Measurements from ENCODE around the gene NPIPB2. TPM values are rescaled to one million over a fixed set of nuclear protein-coding genes. Genes with fewer than 3 reads are reported as not detected.
A peak's percentile ranks its signal among the peaks of the same experiment; 100 is the strongest.
"Not testable (repeated sequence)": the region's sequence is repeated elsewhere in the genome, so short reads cannot be mapped to it uniquely, and the experiment has no call there.

NPIPB2 gene
- total and polyA plus RNA-seq, 4 experiments from 2014 or later = 1.8 to 16.0 (median 9.0) TPM; not detected in 1

GRCh38 chr16:11946433-11946832 lies 4.6 kb upstream of the NPIPB2 start:
- no peak overlapping the region for H3K27ac Mint-ChIP-seq
- no peaks in the 10 kb centered on the region for H3K4me1 Mint-ChIP-seq
- H3K27me3 ChIP-seq (ENCODE audit: insufficient read depth, low read length) = no peaks in the 10 kb centered on the region
- H3K4me3 Mint-ChIP-seq = no peak overlapping the region
- no peaks in the 10 kb centered on the region for H3K4me1 ChIP-seq (ENCODE audit: insufficient read depth, low read length)
- no peaks in the 10 kb centered on the region for H3K27me3 Mint-ChIP-seq
- no peak for DNase-seq
- ChIA-PET CTCF (ENCODE audit: partially characterized antibody) (interaction anchor here (2.6 kb wide), 1 partner anchor 122 kb away, joined by 7 read pairs; no protein-coding TSS in a partner anchor), POLR2A (ENCODE audit: partially characterized antibody) (no interaction called here)
- H3K27ac ChIP-seq (ENCODE audit: low read depth, low read length) = no peak overlapping the region
- no peaks in the 10 kb centered on the region for H3K36me3 Mint-ChIP-seq
- H3K36me3 ChIP-seq (ENCODE audit: insufficient read depth, low read length) = no peaks in the 10 kb centered on the region
- intact Hi-C loops (cut with micrococcal nuclease) = no loop called here
- H3K9me3 ChIP-seq (ENCODE audit: control insufficient read depth in 1 of 2, low read length in 2 of 2) = no peaks in the 10 kb centered on the region
- H3K9me3 Mint-ChIP-seq = no peaks in the 10 kb centered on the region
- no peak overlapping the region for H3K4me3 ChIP-seq (ENCODE audit: low read length in 2 of 2)

GRCh38 chr16:11927350-11927749 lies 14.5 kb downstream of the NPIPB2 start:
- H3K4me1 Mint-ChIP-seq; H3K4me1 ChIP-seq (ENCODE audit: insufficient read depth, low read length); H3K9me3 Mint-ChIP-seq; H3K4me3 Mint-ChIP-seq; H3K27ac ChIP-seq (ENCODE audit: low read depth, low read length); CTCF ChIA-PET (ENCODE audit: partially characterized antibody); H3K4me3 ChIP-seq (ENCODE audit: low read length in 2 of 2); H3K9me3 ChIP-seq (ENCODE audit: control insufficient read depth in 1 of 2, low read length in 2 of 2); H3K36me3 ChIP-seq (ENCODE audit: insufficient read depth, low read length); POLR2A ChIA-PET (ENCODE audit: partially characterized antibody); intact Hi-C loops (cut with micrococcal nuclease); H3K36me3 Mint-ChIP-seq; H3K27ac Mint-ChIP-seq; H3K27me3 ChIP-seq (ENCODE audit: insufficient read depth, low read length); H3K27me3 Mint-ChIP-seq; DNase-seq: not testable (repeated sequence)

DNA sequence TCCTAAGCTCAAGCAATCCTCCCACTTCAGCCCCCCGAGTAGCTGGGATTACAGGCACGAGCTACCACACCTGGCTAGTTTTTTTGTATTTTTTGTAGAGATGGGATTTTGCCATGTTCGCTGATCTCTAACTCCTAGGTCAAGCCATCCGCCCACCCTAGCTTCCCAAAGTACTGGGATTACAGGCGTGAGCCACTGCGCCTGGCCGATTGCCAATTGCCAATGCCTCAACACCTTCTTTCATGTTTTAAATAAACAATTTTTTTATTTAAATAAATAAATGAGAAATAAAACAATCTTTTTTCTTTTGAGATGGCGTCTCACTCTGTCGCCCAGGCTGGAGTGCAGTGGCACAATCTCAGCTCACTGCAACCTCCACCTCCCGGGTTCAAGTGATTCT lies 17.8 kb downstream of the NPIPB2 start:
- H3K27ac Mint-ChIP-seq; H3K36me3 ChIP-seq (ENCODE audit: insufficient read depth, low read length); DNase-seq; H3K27ac ChIP-seq (ENCODE audit: low read depth, low read length); H3K4me3 Mint-ChIP-seq; H3K9me3 ChIP-seq (ENCODE audit: control insufficient read depth in 1 of 2, low read length in 2 of 2); POLR2A ChIA-PET (ENCODE audit: partially characterized antibody); H3K27me3 Mint-ChIP-seq; H3K9me3 Mint-ChIP-seq; H3K36me3 Mint-ChIP-seq; H3K4me1 Mint-ChIP-seq; H3K27me3 ChIP-seq (ENCODE audit: insufficient read depth, low read length); H3K4me1 ChIP-seq (ENCODE audit: insufficient read depth, low read length); intact Hi-C loops (cut with micrococcal nuclease); CTCF ChIA-PET (ENCODE audit: partially characterized antibody); H3K4me3 ChIP-seq (ENCODE audit: low read length in 2 of 2): not testable (repeated sequence)

- H3K4me3 Mint-ChIP-seq = peak overlapping the region; percentile 82 to 98 (median 89)
- H3K27ac Mint-ChIP-seq = peak overlapping the region; percentile 69 to 99 (median 95)
- ChIA-PET POLR2A (ENCODE audit: partially characterized antibody) (interaction anchor here (0.6 to 3.9 kb wide), 9 partner anchors 10 to 974 kb away, joined by 3 to 20 read pairs (median 5); partner anchors contain the start of genes DEXI, SNX29, SOCS1 and ZC3H7A), CTCF (ENCODE audit: partially characterized antibody) (interaction anchor here (1.5 kb wide), 1 partner anchor 151 kb away, joined by 9 read pairs; no protein-coding TSS in a partner anchor)
- intact Hi-C loops (cut with micrococcal nuclease) = loop anchor here (1.0 to 10.0 kb wide), 3 partner anchors 65 to 886 kb away; partner anchors contain the start of genes CPPED1, RSL1D1 and SOCS1
- H3K4me1 ChIP-seq (ENCODE audit: insufficient read depth, low read length) = peaks cover 29% of the 10 kb centered on the region
- H3K27me3 Mint-ChIP-seq = peaks cover 0 to 2% of the 10 kb centered on the region in 2 donors
- peak overlapping the region; percentile 72 for H3K27ac ChIP-seq (ENCODE audit: low read depth, low read length)
- peaks cover 8 to 32% of the 10 kb centered on the region in 2 donors for H3K36me3 Mint-ChIP-seq
- no peaks in the 10 kb centered on the region for H3K36me3 ChIP-seq (ENCODE audit: insufficient read depth, low read length)
- H3K4me1 Mint-ChIP-seq = peaks cover 22 to 41% (median 27%) of the 10 kb centered on the region in 4 donors
- peaks cover 0 to 3% (median 0%) of the 10 kb centered on the region in 8 donors for H3K9me3 Mint-ChIP-seq
- no peaks in the 10 kb centered on the region for H3K27me3 ChIP-seq (ENCODE audit: insufficient read depth, low read length)
- peak in 1 of 5 donors; percentile 43 for DNase-seq
- H3K4me3 ChIP-seq (ENCODE audit: low read length in 2 of 2) = peak overlapping the region; percentile 11 to 65
- H3K9me3 ChIP-seq (ENCODE audit: control insufficient read depth in 1 of 2, low read length in 2 of 2) = no peaks in the 10 kb centered on the region
These were observed 25.1 kb downstream of the NPIPB2 start for GRCh38 chr16:11916524-11917285.

GRCh38 chr16:11915644-11916523 lies 26.0 kb downstream of the NPIPB2 start, which contains the start of gene GSPT1:
Gene GSPT1 (minus strand): TSS chr16:11915956. CDS start chr16:11915720, 236 bp downstream.
- H3K27me3 ChIP-seq (ENCODE audit: insufficient read depth, low read length) = no peaks in the 10 kb centered on the region
- H3K36me3 ChIP-seq (ENCODE audit: insufficient read depth, low read length) = no peaks in the 10 kb centered on the region
- H3K4me3 ChIP-seq (ENCODE audit: low read length in 2 of 2) = peak within 1 kb of the TSS; percentile 67 to 72
- intact Hi-C loops (cut with micrococcal nuclease) = loop anchor here (1.0 to 10.0 kb wide), 8 partner anchors 15 to 886 kb away; partner anchors contain the start of genes CPPED1, RSL1D1, SNX29 and SOCS1
- Mint-ChIP-seq H3K27me3 (peaks cover 0 to 2% of the 10 kb centered on the region in 2 donors), H3K9me3 (peaks cover 0 to 3% (median 0%) of the 10 kb centered on the region in 8 donors), H3K27ac (peak within 1 kb of the TSS; percentile 96 to 100 (median 97)), H3K36me3 (peaks cover 8 to 32% of the 10 kb centered on the region in 2 donors), H3K4me3 (peak within 1 kb of the TSS; percentile 94 to 99 (median 98)), H3K4me1 (peaks cover 24 to 45% (median 30%) of the 10 kb centered on the region in 4 donors)
- POLR2A ChIA-PET (ENCODE audit: partially characterized antibody) = interaction anchor here (0.6 to 3.9 kb wide), 15 partner anchors 9 to 974 kb away, joined by 3 to 21 read pairs (median 5); partner anchors contain the start of genes DEXI, SNX29, SOCS1 and TXNDC11
- peaks cover 35% of the 10 kb centered on the region for H3K4me1 ChIP-seq (ENCODE audit: insufficient read depth, low read length)
- CTCF ChIA-PET (ENCODE audit: partially characterized antibody) = interaction anchor here (1.5 kb wide), 1 partner anchor 152 kb away, joined by 9 read pairs; no protein-coding TSS in a partner anchor
- peak; percentile 99 to 100 (median 99) for DNase-seq
- no peaks in the 10 kb centered on the region for H3K9me3 ChIP-seq (ENCODE audit: control insufficient read depth in 1 of 2, low read length in 2 of 2)
- peak within 1 kb of the TSS; percentile 72 for H3K27ac ChIP-seq (ENCODE audit: low read depth, low read length)

GRCh38 chr16:11915114-11915643 lies 26.7 kb downstream of the NPIPB2 start:
- Mint-ChIP-seq H3K4me1 (peaks cover 31 to 52% (median 37%) of the 10 kb centered on the region in 4 donors), H3K36me3 (peaks cover 8 to 37% of the 10 kb centered on the region in 2 donors), H3K27me3 (peaks cover 0 to 2% of the 10 kb centered on the region in 2 donors), H3K9me3 (peaks cover 0 to 3% (median 0%) of the 10 kb centered on the region in 8 donors), H3K4me3 (peak overlapping the region; percentile 94 to 99 (median 98)), H3K27ac (peak overlapping the region in 6 of 7 donors; percentile 95 to 100 (median 98))
- Histone ChIP-seq H3K27me3 (ENCODE audit: insufficient read depth, low read length) (no peaks in the 10 kb centered on the region), H3K9me3 (ENCODE audit: control insufficient read depth in 1 of 2, low read length in 2 of 2) (no peaks in the 10 kb centered on the region), H3K36me3 (ENCODE audit: insufficient read depth, low read length) (no peaks in the 10 kb centered on the region), H3K4me1 (ENCODE audit: insufficient read depth, low read length) (peaks cover 42% of the 10 kb centered on the region), H3K4me3 (ENCODE audit: low read length in 2 of 2) (peak overlapping the region; percentile 67 to 72), H3K27ac (ENCODE audit: low read depth, low read length) (peak overlapping the region; percentile 72)
- peak in 3 of 5 donors; percentile 35 to 39 (median 37) for DNase-seq
- POLR2A ChIA-PET (ENCODE audit: partially characterized antibody) = interaction anchor here (0.9 to 3.9 kb wide), 11 partner anchors 8 to 973 kb away, joined by 3 to 21 read pairs (median 5); partner anchors contain the start of genes DEXI, SNX29, TXNDC11 and ZC3H7A
- intact Hi-C loops (cut with micrococcal nuclease) = loop anchor here (2.0 to 10.0 kb wide), 7 partner anchors 14 to 887 kb away; partner anchors contain the start of genes CPPED1, SNX29, SOCS1 and TXNDC11
- CTCF ChIA-PET (ENCODE audit: partially characterized antibody) = interaction anchor here (1.5 kb wide), 1 partner anchor 153 kb away, joined by 9 read pairs; no protein-coding TSS in a partner anchor

All from CD4-positive, alpha-beta memory T cell (primary cell).